SK-MEL-5 (cell line): Measurements from ENCODE around the gene CTSF. TPM values are rescaled to one million over a fixed set of nuclear protein-coding genes. Genes with fewer than 3 reads are reported as not detected.
"Not testable (repeated sequence)": the region's sequence is repeated elsewhere in the genome, so short reads cannot be mapped to it uniquely, and the experiment has no call there.

Source experiments
- DNase-seq: peaks from one replicate; pipeline ENCODE4 v3.0.0-alpha.2; 2016; ENCODE audit warnings: low read depth, low spot score
- in situ Hi-C: cut with HindIII; loops from 2 replicates; pipeline ENCODE4 v1.10.0; 2016; ENCODE audit warnings: low sequenced_read_pairs, high pct_unique_total_duplicates, low pct_unique_long_range_greater_than_20kb
- polyA plus RNA-seq, 2 experiments: library from polyadenylated mRNA; depleted of rRNA; stranded (reverse); fragments of >200 nt; gene quantifications; 2 replicates each; pipeline ENCODE4 v1.2.3, GENCODE V29; 2015
- total RNA-seq: library from RNA; depleted of rRNA; stranded (reverse); fragments of >200 nt; shearing (Covaris generic); gene quantifications from 2 replicates; pipeline ENCODE4 v1.2.3, GENCODE V29; 2014; rRNA removed

Gene CTSF
- total RNA-seq: 35.2 and 43.1 TPM in 2 replicates
- 63.7 and 78.8 TPM in 2 replicates for polyA plus RNA-seq (2015; cell fraction: cytosol; rRNA removed)
- 115 and 150 TPM in 2 replicates for polyA plus RNA-seq (2015; cell fraction: nucleus; rRNA removed)

- in situ Hi-C loops: no loop called here
- peak; percentile 87 for DNase-seq
Observed at GRCh38 chr11:66568124-66568916, at the start of gene CTSF. Gene CTSF (minus strand): TSS chr11:66568606. CDS start chr11:66568486, 120 bp downstream.

- peak; percentile 55 for DNase-seq
- in situ Hi-C loops: no loop called here
Observed at GRCh38 chr11:66617155-66617834, 48.9 kb upstream of the CTSF start.

GRCh38 chr11:66616379-66617154, 48.2 kb upstream of the CTSF start, which contains the start of gene RBM14:
Gene RBM14 (plus strand): TSS chr11:66616630. CDS start chr11:66616721, 91 bp downstream.
- DNase-seq: peak; percentile 98
- in situ Hi-C loops: no loop called here

- in situ Hi-C loops: no loop called here
- DNase-seq: no peak
Observed at GRCh38 chr11:66614073-66614472, 45.7 kb upstream of the CTSF start.

- no peak for DNase-seq
- in situ Hi-C loops: no loop called here
Observed at GRCh38 chr11:66612458-66612857, 44.1 kb upstream of the CTSF start.

- in situ Hi-C loops: no loop called here
- DNase-seq: no peak
Observed at GRCh38 chr11:66609721-66610617, 41.6 kb upstream of the CTSF start.

GRCh38 chr11:66607126-66607834, 38.9 kb upstream of the CTSF start:
- in situ Hi-C loops: no loop called here
- no peak for DNase-seq

GRCh38 chr11:66606608-66607007, 38.2 kb upstream of the CTSF start:
- in situ Hi-C loops, DNase-seq: not testable (repeated sequence)

GRCh38 chr11:66604155-66604554, 35.7 kb upstream of the CTSF start:
- in situ Hi-C loops: no loop called here
- no peak for DNase-seq

- in situ Hi-C loops: no loop called here
Observed at GRCh38 chr11:66603072-66603471, 34.7 kb upstream of the CTSF start.

GRCh38 chr11:66600631-66601233, 32.3 kb upstream of the CTSF start:
- DNase-seq: no peak
- in situ Hi-C loops: no loop called here

More at GRCh38 chr11:66603072-66603471, 34.7 kb upstream of the CTSF start:
- DNase-seq: no peak

- in situ Hi-C loops: no loop called here
Observed at GRCh38 chr11:66600219-66600618, 31.8 kb upstream of the CTSF start.

GRCh38 chr11:66598993-66599392, 30.6 kb upstream of the CTSF start:
- no peak for DNase-seq
- in situ Hi-C loops: no loop called here

More at GRCh38 chr11:66600219-66600618, 31.8 kb upstream of the CTSF start:
- no peak for DNase-seq

- in situ Hi-C loops: no loop called here
- DNase-seq: peak; percentile 18
Observed at GRCh38 chr11:66595245-66595904, 27.0 kb upstream of the CTSF start.

GRCh38 chr11:66593650-66594049, 25.2 kb upstream of the CTSF start:
- in situ Hi-C loops: no loop called here
- DNase-seq: no peak

- in situ Hi-C loops: no loop called here
- no peak for DNase-seq
Observed at GRCh38 chr11:66593303-66593635, 24.9 kb upstream of the CTSF start.
